GM21529 (cell line): Measurements from ENCODE around the gene EMP3.

Source experiments
- ATAC-seq: cut with Tn5 transposase; IDR thresholded peaks from one replicate; pipeline ENCODE4 v1.9.1; 2021; ENCODE audit not compliant: unreplicated experiment

EMP3 gene

DNA sequence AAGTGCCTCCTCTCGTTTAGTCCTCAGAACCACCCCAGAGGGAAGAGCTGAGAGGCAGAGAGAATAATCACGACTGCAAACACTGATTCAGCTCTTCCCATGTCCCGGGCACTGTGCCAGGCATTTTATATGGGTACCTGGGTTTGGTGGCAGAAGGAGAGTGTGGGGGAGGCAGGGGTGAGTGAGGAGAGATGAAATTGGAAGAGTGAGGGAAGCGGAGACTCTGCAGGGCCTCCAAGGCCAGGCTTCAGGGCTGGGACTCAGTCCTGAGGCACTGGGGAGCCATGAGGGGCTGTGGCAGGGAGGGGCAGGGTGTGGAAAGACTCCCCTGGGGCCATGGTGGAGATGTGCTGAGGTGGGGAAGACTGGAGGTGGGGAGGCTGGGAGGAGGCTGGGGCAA is 47.6 kb downstream of the EMP3 start:
- no peak for ATAC-seq

DNA sequence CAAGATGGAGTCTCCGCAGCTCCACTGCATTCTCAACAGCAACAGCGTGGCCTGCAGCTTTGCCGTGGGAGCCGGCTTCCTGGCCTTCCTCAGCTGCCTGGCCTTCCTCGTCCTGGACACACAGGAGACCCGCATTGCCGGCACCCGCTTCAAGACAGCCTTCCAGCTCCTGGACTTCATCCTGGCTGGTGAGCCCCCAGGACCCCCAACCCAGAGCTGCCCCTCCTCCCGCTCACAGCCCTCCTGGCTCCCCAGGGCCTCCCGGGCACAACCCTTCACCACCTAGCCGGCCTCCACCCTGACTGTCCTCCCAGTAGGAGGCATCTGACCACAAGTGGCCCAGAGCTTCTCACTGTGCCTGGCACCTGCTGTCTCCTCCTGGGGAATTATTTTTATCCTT is 48.2 kb downstream of the EMP3 start:
- no peak for ATAC-seq

DNA sequence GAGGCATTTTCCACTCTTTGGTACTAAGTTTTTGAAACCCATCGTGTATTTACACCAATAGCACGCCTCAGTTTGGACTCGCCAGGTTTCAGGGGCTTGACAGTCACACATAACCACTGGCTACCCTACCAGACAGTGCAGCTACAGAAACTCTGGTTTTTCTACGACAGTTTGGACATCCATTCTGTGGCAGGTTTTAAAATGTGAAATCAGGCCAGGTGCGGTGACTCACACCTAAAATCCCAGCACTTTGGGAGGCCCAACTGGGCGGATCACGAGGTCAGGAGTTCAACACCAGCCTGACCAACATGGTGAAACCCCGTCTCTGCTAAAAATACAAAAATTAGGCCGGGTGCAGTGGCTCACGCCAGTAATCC is 52.8 kb downstream of the EMP3 start:
- ATAC-seq, result no peak

DNA sequence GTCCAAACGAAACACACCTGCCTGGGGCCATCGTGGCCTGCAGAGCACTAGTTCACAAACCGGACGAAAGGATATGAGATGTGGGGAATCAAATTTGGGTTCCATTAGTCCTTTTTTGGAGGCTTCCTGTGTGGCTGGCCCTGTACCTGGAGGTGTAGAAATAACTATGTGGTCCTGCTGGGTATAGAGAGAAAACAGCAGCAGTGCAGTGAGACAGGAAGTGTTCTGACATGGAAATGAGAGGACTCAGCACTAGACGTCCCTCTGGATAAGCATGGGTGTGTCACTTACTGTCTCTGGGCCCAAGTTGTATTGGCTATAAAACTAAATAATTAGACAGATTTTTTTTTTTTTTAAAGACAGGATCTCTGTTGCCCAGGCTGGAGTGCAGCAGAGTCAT is 53.7 kb downstream of the EMP3 start:
- no peak for ATAC-seq
